Cardiac fibroblast (primary cell): ENCODE results near the gene FUT4.
A peak's percentile ranks its signal among the peaks of the same experiment; 100 is the strongest.

Experiments used
- DNase-seq, 2 donors: peaks; one replicate each; pipeline versions ENCODE4 v3.0.0 to v3.0.0-alpha.2; 2010; ENCODE audit warnings: low read depth in 2 of 2
- H3K4me3 ChIP-seq, 2 donors: replicated peaks in 1 of 2; 1 replicate in 1 of 2; 2 replicates in 1 of 2; pipeline ENCODE4 v1.5.1; 2011; ENCODE audit warnings: low read depth in 2 of 2, low read length in 2 of 2, mild to moderate bottlenecking in 2 of 2, moderate library complexity in 1 of 2
- TF ChIP-seq, protein P1 (sequence below): IDR thresholded peaks from one replicate; pipeline ENCODE4 v1.5.1; 2011; ENCODE audit warnings: low read depth, mild to moderate bottlenecking, low read length, inconsistent platforms

Gene FUT4

DNA sequence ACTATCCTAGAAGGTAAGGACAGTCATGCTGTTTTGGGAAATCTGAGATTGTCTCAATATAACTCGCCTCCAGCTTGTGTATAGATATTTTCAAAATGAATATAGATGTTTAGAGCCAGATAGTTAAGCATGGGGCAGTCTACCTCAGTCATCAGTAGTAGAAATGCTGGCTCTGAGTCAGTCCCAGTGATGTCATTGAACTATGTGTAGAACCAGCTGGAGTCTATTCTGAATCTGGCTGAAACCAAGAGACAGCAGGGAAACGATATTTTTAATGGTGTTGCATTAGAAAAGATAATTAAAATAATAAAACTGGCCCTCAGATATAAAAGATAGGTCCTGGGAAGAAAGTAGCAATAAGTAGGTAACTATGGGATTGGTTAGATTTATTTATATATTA lies 49.3 kb downstream of the FUT4 start:
- DNase-seq: peak in 1 of 2 donors; percentile 51
- no peak overlapping the region for H3K4me3 ChIP-seq
- TF ChIP-seq, protein P1, sequence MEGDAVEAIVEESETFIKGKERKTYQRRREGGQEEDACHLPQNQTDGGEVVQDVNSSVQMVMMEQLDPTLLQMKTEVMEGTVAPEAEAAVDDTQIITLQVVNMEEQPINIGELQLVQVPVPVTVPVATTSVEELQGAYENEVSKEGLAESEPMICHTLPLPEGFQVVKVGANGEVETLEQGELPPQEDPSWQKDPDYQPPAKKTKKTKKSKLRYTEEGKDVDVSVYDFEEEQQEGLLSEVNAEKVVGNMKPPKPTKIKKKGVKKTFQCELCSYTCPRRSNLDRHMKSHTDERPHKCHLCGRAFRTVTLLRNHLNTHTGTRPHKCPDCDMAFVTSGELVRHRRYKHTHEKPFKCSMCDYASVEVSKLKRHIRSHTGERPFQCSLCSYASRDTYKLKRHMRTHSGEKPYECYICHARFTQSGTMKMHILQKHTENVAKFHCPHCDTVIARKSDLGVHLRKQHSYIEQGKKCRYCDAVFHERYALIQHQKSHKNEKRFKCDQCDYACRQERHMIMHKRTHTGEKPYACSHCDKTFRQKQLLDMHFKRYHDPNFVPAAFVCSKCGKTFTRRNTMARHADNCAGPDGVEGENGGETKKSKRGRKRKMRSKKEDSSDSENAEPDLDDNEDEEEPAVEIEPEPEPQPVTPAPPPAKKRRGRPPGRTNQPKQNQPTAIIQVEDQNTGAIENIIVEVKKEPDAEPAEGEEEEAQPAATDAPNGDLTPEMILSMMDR: no peak

DNA sequence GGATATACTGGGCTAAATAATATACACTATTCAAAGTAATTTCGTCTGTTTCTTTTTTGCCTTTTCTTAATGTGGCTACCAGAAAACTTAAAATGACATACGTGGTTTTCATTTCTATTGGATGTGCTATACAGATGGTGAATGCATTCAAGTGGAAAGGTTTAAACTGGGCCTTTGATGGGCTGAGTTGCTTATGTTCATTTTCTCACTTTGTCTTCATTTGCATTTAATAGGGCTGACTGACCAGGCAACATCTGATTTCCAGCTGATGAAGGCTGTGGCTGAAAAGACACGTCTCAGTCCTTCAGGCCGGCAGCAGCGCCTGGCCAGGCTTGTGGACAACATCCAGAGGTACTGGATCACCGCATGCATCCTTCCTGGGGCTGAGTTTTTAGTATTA lies 51.4 kb downstream of the FUT4 start:
- H3K4me3 ChIP-seq: no peak overlapping the region
- TF ChIP-seq, protein P1: no peak
- DNase-seq: no peak

GRCh38 chr11:94597896-94598295 lies 54.2 kb downstream of the FUT4 start:
- peak; percentile 35 to 36 for DNase-seq
- no peak overlapping the region for H3K4me3 ChIP-seq
- TF ChIP-seq, protein P1: no peak
